Natural killer cell treated with Interleukin-12 subunit alpha and Interleukin-12 subunit beta and Interleukin-15 and Interleukin-18, amount 100 ng/mL, for 72 hours (primary cell): Measurements from ENCODE around the gene LRRC9. TPM values are rescaled to one million over a fixed set of nuclear protein-coding genes. Genes with fewer than 3 reads are reported as not detected.
"Not testable (repeated sequence)": the region's sequence is repeated elsewhere in the genome, so short reads cannot be mapped to it uniquely, and the experiment has no call there.

Experiments
- ATAC-seq, 2 donors: fragments of 150-1000 bp; cut with Tn5 transposase in 1 of 2; sonication (Bioruptor Pico), chemical (Tn5 transposase) in 1 of 2; 2 replicates each; pipeline ENCODE4 v1.10.0; 2021
- DNase-seq: peaks from one replicate; pipeline ENCODE4 v3.0.0; 2022; ENCODE audit warnings: low spot score
- H3K27ac Mint-ChIP-seq, 2 donors: 1 replicate in 1 of 2; 2 replicates in 1 of 2; pipeline ENCODE4 v1.8.0; 2022; ENCODE audit warnings: mixed read lengths in 2 of 2, mild to moderate bottlenecking in 1 of 2, moderate library complexity in 1 of 2
- H3K27me3 Mint-ChIP-seq, 2 donors: 1 replicate in 1 of 2; 2 replicates in 1 of 2; pipeline ENCODE4 v1.8.0; 2022; ENCODE audit warnings: mixed read lengths in 2 of 2
- H3K36me3 Mint-ChIP-seq: one replicate; pipeline ENCODE4 v1.8.0; 2022; ENCODE audit warnings: mixed read lengths
- H3K4me1 Mint-ChIP-seq, 2 donors: 1 replicate in 1 of 2; 2 replicates in 1 of 2; pipeline ENCODE4 v1.8.0; 2022; ENCODE audit warnings: low read depth in 2 of 2, mixed read lengths in 2 of 2, mild to moderate bottlenecking in 1 of 2
- H3K4me3 Mint-ChIP-seq: one replicate; pipeline ENCODE4 v1.8.0; 2022; ENCODE audit warnings: mixed read lengths
- H3K9me3 Mint-ChIP-seq: 2 replicates; pipeline ENCODE4 v1.8.0; 2022; ENCODE audit warnings: mixed read lengths
- total RNA-seq, 2 donors: library from RNA; stranded (reverse); gene quantifications; one replicate each; pipeline ENCODE4 v1.2.3, GENCODE V29; 2022

LRRC9 gene
- total RNA-seq, 2 donors from 2014 or later = not detected

DNA sequence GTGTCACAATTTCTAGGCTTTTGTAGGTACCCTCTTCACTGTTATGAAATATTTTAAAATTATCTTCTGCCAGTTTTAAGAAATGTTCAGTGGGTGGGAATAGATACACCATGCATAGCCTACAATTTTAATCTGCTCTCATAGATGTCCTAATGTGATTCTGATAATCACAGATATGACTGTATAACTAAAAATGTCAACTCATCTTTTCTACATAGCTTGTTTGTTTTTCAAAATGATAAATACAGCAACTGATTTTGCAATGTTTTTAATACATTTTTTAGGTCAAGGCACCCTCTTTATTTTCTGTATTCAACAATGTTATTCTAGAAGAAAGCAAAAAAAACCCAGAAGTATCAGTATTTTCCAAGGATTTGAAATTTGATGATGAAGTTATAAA lies 61.6 kb downstream of the LRRC9 start:
- Mint-ChIP-seq H3K9me3 (no peaks in the 10 kb centered on the region), H3K27ac (no peak overlapping the region), H3K27me3 (peaks cover 5 to 16% of the 10 kb centered on the region in 2 donors), H3K36me3 (no peaks in the 10 kb centered on the region), H3K4me1 (no peaks in the 10 kb centered on the region), H3K4me3 (no peak overlapping the region)
- ATAC-seq = no peak
- no peak for DNase-seq

DNA sequence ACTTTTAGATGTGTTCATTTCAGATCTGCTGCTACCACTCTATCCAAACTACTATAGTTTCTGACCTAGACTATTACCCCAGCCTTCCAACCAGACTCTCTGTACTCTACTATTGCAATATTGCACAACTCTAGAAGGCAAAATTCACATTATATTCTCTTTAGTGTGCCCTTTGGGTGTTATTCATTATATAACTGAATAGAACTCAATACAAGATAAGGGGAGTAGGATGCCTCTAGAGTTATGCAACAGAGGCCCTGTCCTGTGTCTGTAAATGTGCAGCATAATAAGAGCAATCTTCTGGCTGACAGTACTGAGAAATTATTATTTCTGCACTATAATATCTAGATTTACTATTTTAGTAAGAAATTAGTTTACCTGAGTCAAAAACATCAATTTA lies 63.1 kb downstream of the LRRC9 start:
- DNase-seq = no peak
- Mint-ChIP-seq H3K27ac (no peak overlapping the region), H3K4me3 (no peak overlapping the region), H3K27me3 (peaks cover 3 to 16% of the 10 kb centered on the region in 2 donors), H3K9me3 (no peaks in the 10 kb centered on the region), H3K36me3 (no peaks in the 10 kb centered on the region), H3K4me1 (no peaks in the 10 kb centered on the region)
- no peak for ATAC-seq

DNA sequence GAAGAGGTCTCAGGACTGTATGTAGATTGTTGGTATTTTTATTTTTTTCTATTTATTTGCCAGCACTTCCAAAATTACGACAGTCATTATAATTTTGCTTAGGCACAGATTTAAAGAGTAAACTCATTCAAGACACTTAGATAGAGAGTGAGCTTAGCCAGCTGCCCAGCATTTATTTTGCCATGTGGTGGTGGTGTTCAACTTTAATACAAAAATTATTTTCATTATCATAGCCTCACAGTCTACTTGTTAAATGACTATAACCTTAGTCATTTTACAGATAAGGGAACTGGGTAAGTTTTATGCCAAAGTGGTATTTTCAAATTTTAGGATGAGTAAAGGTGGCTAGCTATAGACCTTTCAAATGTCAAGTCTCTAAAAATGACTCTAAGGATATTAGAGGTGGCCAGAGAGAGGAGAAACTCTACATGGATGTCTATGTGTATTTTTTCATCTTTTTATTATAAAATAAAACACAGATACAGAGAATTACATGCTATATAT lies 66.7 kb downstream of the LRRC9 start:
- no peak for ATAC-seq

DNA sequence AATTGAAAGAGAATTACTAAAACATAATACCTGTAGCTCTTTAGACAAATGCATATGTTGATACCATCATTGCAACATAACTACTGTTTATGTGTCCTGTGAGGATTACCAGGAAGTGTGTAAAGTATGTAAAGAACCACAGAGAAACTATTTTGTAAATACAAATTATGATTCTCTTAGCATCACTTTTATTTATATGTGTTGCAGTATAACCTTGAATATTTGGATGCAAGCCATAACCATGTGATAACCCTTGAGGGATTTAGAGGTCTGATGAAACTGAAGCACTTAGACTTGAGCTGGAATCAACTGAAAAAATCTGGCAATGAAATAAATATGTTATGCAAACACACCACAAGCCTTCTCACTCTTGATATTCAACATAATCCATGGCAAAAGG lies 77.5 kb downstream of the LRRC9 start:
- Mint-ChIP-seq H3K4me3 (no peak overlapping the region), H3K4me1 (no peaks in the 10 kb centered on the region), H3K9me3 (no peaks in the 10 kb centered on the region), H3K27me3 (peaks cover 11 to 26% of the 10 kb centered on the region in 2 donors), H3K36me3 (no peaks in the 10 kb centered on the region), H3K27ac (no peak overlapping the region)
- no peak for DNase-seq
- no peak for ATAC-seq

More for the DNA sequence above, 66.7 kb downstream of the LRRC9 start:
- H3K9me3 Mint-ChIP-seq = no peaks in the 10 kb centered on the region
- no peak overlapping the region for H3K27ac Mint-ChIP-seq
- no peak for DNase-seq
- H3K27me3 Mint-ChIP-seq = peaks cover 11 to 23% of the 10 kb centered on the region in 2 donors
- H3K4me1 Mint-ChIP-seq = no peaks in the 10 kb centered on the region
- H3K36me3 Mint-ChIP-seq = no peaks in the 10 kb centered on the region
- H3K4me3 Mint-ChIP-seq = no peak overlapping the region

DNA sequence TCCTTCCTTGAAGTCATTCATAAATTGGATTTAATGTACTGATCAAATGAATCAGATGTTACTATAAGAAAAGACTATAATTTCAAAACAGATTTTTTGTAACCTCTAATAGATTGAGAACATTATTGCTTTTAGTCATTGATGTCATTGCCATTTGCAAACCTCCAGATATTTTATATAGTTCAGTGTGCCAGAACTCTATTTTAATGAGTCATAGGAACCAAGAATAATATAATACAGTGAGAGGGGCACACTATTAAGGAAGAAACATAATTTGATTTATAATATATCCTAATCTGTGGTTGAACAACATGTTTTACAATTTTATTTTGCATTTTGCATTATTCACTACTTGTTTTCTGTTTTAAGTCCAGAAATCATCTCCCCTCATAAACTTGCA lies 78.0 kb downstream of the LRRC9 start:
- H3K4me1 Mint-ChIP-seq = no peaks in the 10 kb centered on the region
- H3K36me3 Mint-ChIP-seq = no peaks in the 10 kb centered on the region
- H3K27ac Mint-ChIP-seq = no peak overlapping the region
- H3K9me3 Mint-ChIP-seq = no peaks in the 10 kb centered on the region
- ATAC-seq = no peak
- no peak for DNase-seq
- peaks cover 10 to 22% of the 10 kb centered on the region in 2 donors for H3K27me3 Mint-ChIP-seq
- no peak overlapping the region for H3K4me3 Mint-ChIP-seq

DNA sequence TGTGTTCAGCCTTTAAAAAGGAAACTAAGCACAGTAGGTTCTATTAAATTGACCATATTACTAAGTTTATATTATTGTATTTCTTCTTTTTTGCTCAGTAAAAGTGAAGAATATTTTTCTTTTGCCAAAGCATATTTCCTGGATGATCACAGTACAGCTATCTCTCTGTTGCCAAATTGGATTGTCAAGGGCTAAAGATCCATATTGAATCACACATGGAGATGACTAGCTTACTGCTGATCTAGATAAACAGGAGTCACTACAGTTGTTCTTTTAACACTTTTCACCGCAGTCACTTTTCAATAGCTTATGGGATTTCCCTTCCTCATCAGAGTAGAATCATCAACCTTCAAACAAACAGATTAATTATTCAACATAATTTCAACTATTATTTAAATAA lies 78.6 kb downstream of the LRRC9 start:
- Mint-ChIP-seq H3K36me3 (no peaks in the 10 kb centered on the region), H3K27me3 (peaks cover 10 to 22% of the 10 kb centered on the region in 2 donors), H3K4me1 (no peaks in the 10 kb centered on the region), H3K27ac (no peak overlapping the region), H3K9me3 (no peaks in the 10 kb centered on the region), H3K4me3 (no peak overlapping the region)
- no peak for ATAC-seq
- DNase-seq = no peak

DNA sequence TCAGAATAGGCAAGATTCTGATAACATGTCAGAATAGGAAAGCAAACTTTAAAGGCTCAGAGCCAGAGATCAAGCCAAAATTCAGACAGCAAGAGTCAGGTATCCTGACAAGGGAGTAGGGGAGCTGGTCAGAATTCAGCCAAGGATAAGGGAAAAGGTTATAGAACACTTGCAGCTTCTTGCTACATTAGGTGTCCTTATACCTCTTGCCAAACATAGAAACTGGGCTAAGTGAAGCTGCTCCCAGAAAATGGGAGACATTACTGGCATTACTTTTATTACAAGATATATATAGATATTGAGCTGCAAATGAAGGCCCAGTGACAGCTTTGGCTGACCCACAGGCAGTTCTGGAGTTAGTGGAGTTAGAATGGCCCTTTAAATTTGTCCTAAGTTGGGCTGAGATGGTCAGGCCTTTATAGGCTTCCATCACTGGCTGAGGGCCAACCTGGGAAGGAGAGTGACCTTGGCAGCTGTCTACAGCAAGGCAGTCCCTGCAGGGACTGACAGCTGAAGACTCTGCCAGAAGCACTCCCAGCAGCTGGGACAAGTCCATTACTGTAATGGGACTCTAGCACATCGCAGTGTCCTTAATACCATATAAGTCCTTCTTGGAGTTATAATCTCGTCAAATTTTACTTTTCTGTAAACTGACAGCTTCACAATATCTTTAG lies 83.0 kb downstream of the LRRC9 start:
- no peak overlapping the region for H3K27ac Mint-ChIP-seq
- H3K27me3 Mint-ChIP-seq = peaks cover 22 to 39% of the 10 kb centered on the region in 2 donors
- no peak overlapping the region for H3K4me3 Mint-ChIP-seq
- DNase-seq (no peak), ATAC-seq (no peak)
- H3K9me3 Mint-ChIP-seq = no peaks in the 10 kb centered on the region
- no peaks in the 10 kb centered on the region for H3K36me3 Mint-ChIP-seq
- H3K4me1 Mint-ChIP-seq = no peaks in the 10 kb centered on the region

DNA sequence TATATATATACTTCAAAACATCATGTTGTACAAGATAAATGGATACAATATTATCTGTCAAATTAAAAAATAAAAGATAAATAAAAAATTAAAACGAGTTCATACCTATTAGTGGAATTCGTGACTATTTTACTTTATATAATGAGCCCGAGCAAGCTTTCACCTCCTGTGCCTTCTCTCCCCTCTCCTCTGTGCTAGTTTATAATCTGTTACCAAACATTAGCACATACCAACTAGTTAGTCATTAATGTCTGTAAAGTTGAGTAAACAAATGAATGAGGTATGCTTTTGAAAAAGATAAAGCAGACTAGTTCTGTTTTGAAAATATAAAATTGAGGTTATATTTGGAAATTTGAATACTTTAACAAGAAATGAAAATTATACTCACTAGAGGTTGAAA lies 84.0 kb downstream of the LRRC9 start:
- H3K4me3 Mint-ChIP-seq = no peak overlapping the region
- peaks cover 23 to 41% of the 10 kb centered on the region in 2 donors for H3K27me3 Mint-ChIP-seq
- no peak for DNase-seq
- no peaks in the 10 kb centered on the region for H3K4me1 Mint-ChIP-seq
- no peak overlapping the region for H3K27ac Mint-ChIP-seq
- H3K9me3 Mint-ChIP-seq = no peaks in the 10 kb centered on the region
- no peak for ATAC-seq
- no peaks in the 10 kb centered on the region for H3K36me3 Mint-ChIP-seq

DNA sequence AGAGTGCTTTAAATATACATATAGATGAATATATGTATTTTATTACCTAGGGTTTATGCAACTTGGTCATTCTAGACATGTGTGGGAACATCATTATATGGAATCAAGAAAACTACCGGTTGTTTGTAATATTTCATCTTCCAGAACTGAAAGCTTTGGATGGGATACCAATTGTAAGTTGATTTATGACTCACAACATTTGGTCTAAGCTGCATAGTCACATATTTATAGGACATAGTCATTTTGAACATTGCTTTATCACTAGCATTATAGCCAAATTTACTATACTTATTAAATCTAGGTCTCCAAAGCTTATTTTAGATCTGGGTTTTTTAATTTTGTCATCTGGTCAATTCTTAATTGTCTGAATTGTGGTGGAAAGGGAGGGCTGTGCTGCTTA lies 88.1 kb downstream of the LRRC9 start:
- no peaks in the 10 kb centered on the region for H3K4me1 Mint-ChIP-seq
- DNase-seq (no peak), ATAC-seq (no peak)
- H3K27me3 Mint-ChIP-seq = peaks cover 22 to 45% of the 10 kb centered on the region in 2 donors
- no peak overlapping the region for H3K4me3 Mint-ChIP-seq
- H3K36me3 Mint-ChIP-seq = peaks cover 6% of the 10 kb centered on the region
- H3K9me3 Mint-ChIP-seq = peaks cover 5% of the 10 kb centered on the region
- no peak overlapping the region for H3K27ac Mint-ChIP-seq

DNA sequence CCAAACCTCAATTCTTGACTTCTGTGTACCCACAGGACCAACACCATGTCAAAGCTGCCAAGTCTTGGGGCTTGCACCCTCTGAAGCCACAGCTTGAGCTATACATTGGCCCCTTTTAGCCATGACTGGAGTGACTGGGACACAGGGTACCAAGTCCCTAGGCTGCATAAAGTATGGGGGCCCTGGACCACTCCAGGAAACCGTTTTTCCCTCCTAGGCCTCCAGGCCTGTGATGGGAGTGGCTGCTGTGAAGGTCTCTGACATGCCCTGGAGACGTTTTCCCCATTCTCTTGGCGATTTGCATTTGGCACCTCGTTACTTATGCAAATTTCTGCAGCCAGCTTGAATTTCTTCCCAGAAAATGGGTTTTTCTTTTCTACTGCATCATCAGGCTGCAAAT lies 90.3 kb downstream of the LRRC9 start:
- ATAC-seq, DNase-seq, H3K4me3 Mint-ChIP-seq, H3K27ac Mint-ChIP-seq, H3K9me3 Mint-ChIP-seq, H3K4me1 Mint-ChIP-seq: not testable (repeated sequence)
- Mint-ChIP-seq H3K27me3 (peaks cover 24 to 51% of the 10 kb centered on the region in 2 donors), H3K36me3 (peaks cover 11% of the 10 kb centered on the region)

DNA sequence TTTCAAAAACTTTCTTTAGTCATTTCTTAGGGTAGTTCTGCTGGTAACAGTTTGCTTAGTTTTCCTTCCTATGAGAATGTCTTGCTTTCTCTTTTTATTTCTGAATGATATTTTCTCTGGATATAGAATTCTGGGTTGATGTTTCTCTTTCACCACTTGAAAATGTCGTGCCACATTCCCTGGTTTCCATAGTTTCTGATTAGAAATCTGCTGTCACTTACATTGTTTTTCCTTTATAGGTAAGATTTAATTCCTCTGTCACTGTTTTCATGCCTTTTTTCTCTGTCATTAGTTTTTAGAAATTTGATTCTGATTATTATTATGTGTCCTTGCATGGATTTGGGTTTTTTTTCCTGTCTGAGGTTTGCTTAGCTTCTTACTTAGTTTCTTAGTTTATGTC lies 94.5 kb downstream of the LRRC9 start:
- no peak for DNase-seq
- H3K36me3 Mint-ChIP-seq = peaks cover 12% of the 10 kb centered on the region
- peaks cover 24 to 43% of the 10 kb centered on the region in 2 donors for H3K27me3 Mint-ChIP-seq
- peaks cover 5% of the 10 kb centered on the region for H3K9me3 Mint-ChIP-seq
- no peak overlapping the region for H3K4me3 Mint-ChIP-seq
- no peak for ATAC-seq
- H3K4me1 Mint-ChIP-seq = no peaks in the 10 kb centered on the region
- no peak overlapping the region for H3K27ac Mint-ChIP-seq

DNA sequence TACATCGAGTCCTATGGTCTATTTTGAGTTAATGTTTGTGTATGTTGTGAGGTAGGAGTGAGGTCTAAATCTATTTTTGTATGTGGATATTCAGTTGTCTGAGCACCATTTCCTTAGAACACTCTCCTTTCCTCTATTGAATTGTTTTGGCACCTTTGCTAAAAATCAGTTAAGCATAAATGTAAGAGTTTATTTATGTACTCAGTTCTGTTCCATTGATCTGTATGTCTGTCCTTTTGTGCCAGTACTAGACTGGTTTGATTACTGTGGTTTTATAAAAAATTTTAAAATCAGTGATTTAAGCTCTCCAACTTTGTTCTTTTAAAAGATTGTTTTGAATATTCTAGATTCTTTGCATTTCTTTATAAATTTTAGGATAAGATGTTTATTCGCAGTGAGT lies 101.7 kb downstream of the LRRC9 start:
- Mint-ChIP-seq H3K27ac (no peak overlapping the region), H3K4me3 (no peak overlapping the region), H3K27me3 (peaks cover 28 to 55% of the 10 kb centered on the region in 2 donors), H3K9me3 (peaks cover 3% of the 10 kb centered on the region), H3K4me1 (no peaks in the 10 kb centered on the region), H3K36me3 (no peaks in the 10 kb centered on the region)
- DNase-seq (no peak), ATAC-seq (no peak)

DNA sequence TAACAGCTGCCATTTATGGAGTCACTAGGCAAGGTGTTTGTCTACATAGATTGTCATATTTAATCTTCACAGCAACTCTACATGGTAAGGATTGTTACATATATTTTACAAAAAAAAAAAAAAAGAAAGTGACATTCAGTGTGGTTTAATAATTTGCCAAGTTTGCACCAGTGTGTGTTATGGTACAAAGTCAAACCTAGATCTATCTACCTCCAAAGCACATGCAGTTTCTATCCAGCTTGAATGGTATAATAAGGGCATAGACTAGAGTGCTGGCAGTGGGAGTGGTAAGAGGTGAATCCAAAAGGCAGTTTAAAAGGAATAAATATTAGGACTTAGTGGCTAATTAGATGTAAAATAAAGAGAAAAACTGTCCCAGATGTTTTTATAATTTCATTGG lies 105.6 kb downstream of the LRRC9 start:
- H3K4me1 Mint-ChIP-seq = no peaks in the 10 kb centered on the region
- peaks cover 3% of the 10 kb centered on the region for H3K9me3 Mint-ChIP-seq
- no peak overlapping the region for H3K27ac Mint-ChIP-seq
- no peak overlapping the region for H3K4me3 Mint-ChIP-seq
- H3K36me3 Mint-ChIP-seq = no peaks in the 10 kb centered on the region
- DNase-seq (no peak), ATAC-seq (no peak)
- peaks cover 20 to 45% of the 10 kb centered on the region in 2 donors for H3K27me3 Mint-ChIP-seq

DNA sequence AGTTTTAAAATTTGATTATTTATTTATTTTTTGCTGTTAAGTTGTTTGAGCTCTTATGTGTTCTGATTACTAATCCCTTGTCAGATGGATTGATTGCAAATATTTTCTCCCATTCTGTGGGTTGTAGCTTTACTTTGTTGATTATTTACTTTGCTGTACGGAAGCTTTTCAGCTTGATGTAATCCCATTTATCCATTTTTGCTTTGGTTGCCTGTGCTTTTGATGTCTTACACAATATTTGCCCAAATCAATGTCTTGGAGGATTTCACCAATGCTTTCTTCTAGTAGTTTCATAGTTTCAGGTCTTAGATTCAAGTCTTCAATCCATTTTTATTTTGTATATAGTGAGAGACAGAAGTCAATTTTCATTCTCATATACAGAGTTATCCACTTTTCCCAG lies 115.2 kb downstream of the LRRC9 start:
- ATAC-seq (no peak), DNase-seq (no peak)
- Mint-ChIP-seq H3K27ac (no peak overlapping the region), H3K4me1 (no peaks in the 10 kb centered on the region), H3K27me3 (peaks cover 17 to 19% of the 10 kb centered on the region in 2 donors), H3K9me3 (no peaks in the 10 kb centered on the region), H3K4me3 (no peak overlapping the region), H3K36me3 (peaks cover 6% of the 10 kb centered on the region)

DNA sequence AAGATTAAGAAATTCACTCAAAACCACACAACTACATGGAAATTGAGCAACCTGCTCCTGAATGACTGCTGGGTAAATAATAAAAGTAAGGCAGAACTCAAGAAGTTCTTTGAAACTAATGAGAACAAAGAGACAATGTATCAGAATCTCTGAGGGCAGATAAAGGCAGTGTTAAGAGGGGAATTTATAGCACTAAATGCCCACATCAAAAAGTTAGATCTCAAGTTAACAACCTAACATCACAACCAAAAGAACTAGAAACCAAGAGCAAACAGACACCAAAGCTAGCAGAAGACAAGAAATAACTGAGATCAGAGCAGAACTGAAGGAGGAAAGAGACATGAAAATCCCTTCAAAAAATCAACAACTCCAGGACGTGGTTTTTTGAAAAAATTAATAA lies 128.0 kb downstream of the LRRC9 start:
- Mint-ChIP-seq H3K36me3 (peaks cover 27% of the 10 kb centered on the region), H3K27me3 (peaks cover 27 to 42% of the 10 kb centered on the region in 2 donors)
- H3K9me3 Mint-ChIP-seq, H3K4me1 Mint-ChIP-seq, DNase-seq, H3K4me3 Mint-ChIP-seq, H3K27ac Mint-ChIP-seq, ATAC-seq: not testable (repeated sequence)
